ENCODE results near the gene PAK5. TPM values are rescaled to one million over a fixed set of nuclear protein-coding genes. Genes with fewer than 3 reads are reported as not detected.

Gene PAK5
- total and polyA plus RNA-seq, 4 donors = 0.03 to 0.51 (median 0.16) TPM

DNA sequence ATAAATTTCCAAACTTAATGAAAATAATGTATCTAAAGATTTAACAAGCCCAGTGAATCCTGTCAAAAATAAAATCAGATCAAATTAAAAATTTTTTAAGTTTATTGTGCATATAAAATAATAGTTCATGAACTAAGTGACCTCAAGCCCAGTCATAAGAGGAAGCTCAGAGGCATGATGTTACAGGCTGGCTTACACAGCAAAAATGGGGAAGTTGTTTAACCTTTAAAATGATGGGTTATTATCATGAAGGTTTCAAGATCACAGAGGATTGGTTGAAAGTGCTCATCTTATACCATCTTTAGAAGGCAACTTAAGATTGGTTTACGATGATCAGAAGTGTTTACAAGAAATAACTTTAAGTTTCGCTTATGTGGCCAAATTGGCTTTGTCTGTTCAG lies 102.5 kb downstream of the PAK5 start:
- 89% methylated on average over 2 of the region's 2 CpGs for WGBS, 2 donors
- TF ChIP-seq, protein P1, sequence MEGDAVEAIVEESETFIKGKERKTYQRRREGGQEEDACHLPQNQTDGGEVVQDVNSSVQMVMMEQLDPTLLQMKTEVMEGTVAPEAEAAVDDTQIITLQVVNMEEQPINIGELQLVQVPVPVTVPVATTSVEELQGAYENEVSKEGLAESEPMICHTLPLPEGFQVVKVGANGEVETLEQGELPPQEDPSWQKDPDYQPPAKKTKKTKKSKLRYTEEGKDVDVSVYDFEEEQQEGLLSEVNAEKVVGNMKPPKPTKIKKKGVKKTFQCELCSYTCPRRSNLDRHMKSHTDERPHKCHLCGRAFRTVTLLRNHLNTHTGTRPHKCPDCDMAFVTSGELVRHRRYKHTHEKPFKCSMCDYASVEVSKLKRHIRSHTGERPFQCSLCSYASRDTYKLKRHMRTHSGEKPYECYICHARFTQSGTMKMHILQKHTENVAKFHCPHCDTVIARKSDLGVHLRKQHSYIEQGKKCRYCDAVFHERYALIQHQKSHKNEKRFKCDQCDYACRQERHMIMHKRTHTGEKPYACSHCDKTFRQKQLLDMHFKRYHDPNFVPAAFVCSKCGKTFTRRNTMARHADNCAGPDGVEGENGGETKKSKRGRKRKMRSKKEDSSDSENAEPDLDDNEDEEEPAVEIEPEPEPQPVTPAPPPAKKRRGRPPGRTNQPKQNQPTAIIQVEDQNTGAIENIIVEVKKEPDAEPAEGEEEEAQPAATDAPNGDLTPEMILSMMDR (IDR thresholded peaks at IDR 0.05; ENCODE audit: control extremely low read depth, extremely low read depth) = no peak
- H3K27me3 ChIP-seq (ENCODE audit: control insufficient read depth in 3 of 3, insufficient read depth in 3 of 3, low read length in 2 of 3) = no peaks in the 10 kb centered on the region
- peaks cover 0 to 4% (median 0%) of the 10 kb centered on the region in 5 donors for H3K4me1 ChIP-seq (ENCODE audit: control insufficient read depth in 5 of 5, insufficient read depth in 5 of 5, low read length in 5 of 5)
- DNase-seq = no peak
- peaks cover 0 to 3% (median 0%) of the 10 kb centered on the region in 4 donors for H3K9me3 ChIP-seq (ENCODE audit: control insufficient read depth in 4 of 4, insufficient read depth in 3 of 4, low read length in 3 of 4)
- H3K9ac ChIP-seq (ENCODE audit: insufficient read depth in 1 of 2, low read length in 2 of 2) = no peak overlapping the region
- H3K4me3 ChIP-seq = no peak overlapping the region
- H3K36me3 ChIP-seq (ENCODE audit: control insufficient read depth in 4 of 4, insufficient read depth in 4 of 4, low read length in 4 of 4) = no peaks in the 10 kb centered on the region
- H3K27ac ChIP-seq (ENCODE audit: low read depth in 1 of 2, low read length in 1 of 2) = no peak overlapping the region
- ATAC-seq (ENCODE audit: insufficient read depth, low FRiP score) = no peak

DNA sequence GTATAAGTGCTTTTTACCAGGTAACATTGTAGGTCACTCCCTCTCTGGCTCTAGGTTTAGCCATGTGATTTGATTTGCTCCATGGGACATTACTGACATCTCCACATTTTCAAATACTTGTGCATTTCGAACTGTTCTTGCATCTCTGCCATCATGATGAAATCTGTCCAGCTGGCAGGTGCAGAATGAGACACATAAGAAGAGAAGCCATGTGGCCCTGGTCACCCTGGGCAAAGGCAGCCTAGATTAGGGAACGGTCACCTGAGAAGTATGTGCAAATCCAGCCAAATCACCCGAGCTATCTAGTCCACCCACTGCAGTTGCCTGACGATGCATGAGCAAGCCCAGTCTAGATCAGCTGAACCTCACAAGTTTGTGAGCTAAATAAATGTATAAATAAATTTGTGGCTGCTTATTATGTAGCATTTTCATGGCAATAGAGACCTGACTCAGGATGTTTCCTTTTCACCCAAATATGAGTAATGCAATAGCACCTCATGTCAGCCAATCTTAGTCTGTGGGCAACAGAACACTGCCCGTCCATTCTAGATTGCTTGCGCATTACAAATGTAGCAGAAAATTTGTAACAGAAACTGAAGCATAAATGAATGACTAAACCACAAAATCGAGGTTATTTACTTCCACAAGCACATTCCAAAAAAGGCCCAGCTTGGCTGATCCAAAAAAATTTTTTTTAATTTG lies 115.2 kb downstream of the PAK5 start:
- no peaks in the 10 kb centered on the region for H3K27me3 ChIP-seq (ENCODE audit: control insufficient read depth in 3 of 3, insufficient read depth in 3 of 3, low read length in 2 of 3)
- H3K27ac ChIP-seq (ENCODE audit: low read depth in 1 of 2, low read length in 1 of 2) = no peak overlapping the region
- TF ChIP-seq, protein P1 (IDR thresholded peaks at IDR 0.05; ENCODE audit: control extremely low read depth, extremely low read depth) = no peak
- ATAC-seq (ENCODE audit: insufficient read depth, low FRiP score) (no peak), DNase-seq (no peak)
- H3K36me3 ChIP-seq (ENCODE audit: control insufficient read depth in 4 of 4, insufficient read depth in 4 of 4, low read length in 4 of 4) = no peaks in the 10 kb centered on the region
- no peak overlapping the region for H3K4me3 ChIP-seq
- H3K4me1 ChIP-seq (ENCODE audit: control insufficient read depth in 5 of 5, insufficient read depth in 5 of 5, low read length in 5 of 5) = no peaks in the 10 kb centered on the region
- 83 to 87% methylated on average over 7 of the region's 7 CpGs for WGBS, 2 donors
- H3K9ac ChIP-seq (ENCODE audit: insufficient read depth in 1 of 2, low read length in 2 of 2) = no peak overlapping the region
- no peaks in the 10 kb centered on the region for H3K9me3 ChIP-seq (ENCODE audit: control insufficient read depth in 4 of 4, insufficient read depth in 3 of 4, low read length in 3 of 4)

DNA sequence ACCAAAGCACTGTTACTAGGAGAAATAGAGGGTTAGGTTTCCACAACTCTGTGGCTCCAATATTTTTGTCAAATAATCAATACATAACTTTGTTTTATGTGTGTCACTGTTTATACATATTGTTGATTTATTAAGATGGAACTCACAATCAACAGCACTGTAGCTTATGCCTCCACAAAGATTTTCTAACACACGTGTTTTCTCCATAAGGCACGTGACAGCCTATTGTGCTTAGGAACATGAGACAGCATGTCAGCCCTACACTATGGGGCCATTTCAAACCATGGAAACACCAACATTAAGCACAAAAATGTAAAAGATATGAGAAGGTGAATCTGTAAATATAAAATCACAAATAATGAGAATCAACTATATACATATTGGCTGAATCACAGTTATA lies 127.0 kb downstream of the PAK5 start:
- no peaks in the 10 kb centered on the region for H3K4me1 ChIP-seq (ENCODE audit: control insufficient read depth in 5 of 5, insufficient read depth in 5 of 5, low read length in 5 of 5)
- H3K4me3 ChIP-seq = no peak overlapping the region
- H3K27me3 ChIP-seq (ENCODE audit: control insufficient read depth in 3 of 3, insufficient read depth in 3 of 3, low read length in 2 of 3) = no peaks in the 10 kb centered on the region
- H3K9me3 ChIP-seq (ENCODE audit: control insufficient read depth in 4 of 4, insufficient read depth in 3 of 4, low read length in 3 of 4) = no peaks in the 10 kb centered on the region
- H3K36me3 ChIP-seq (ENCODE audit: control insufficient read depth in 4 of 4, insufficient read depth in 4 of 4, low read length in 4 of 4) = no peaks in the 10 kb centered on the region
- H3K9ac ChIP-seq (ENCODE audit: insufficient read depth in 1 of 2, low read length in 2 of 2) = no peak overlapping the region
- 37 to 46% methylated on average over 2 of the region's 2 CpGs for WGBS, 2 donors
- DNase-seq (no peak), ATAC-seq (ENCODE audit: insufficient read depth, low FRiP score) (no peak)
- TF ChIP-seq, protein P1 (IDR thresholded peaks at IDR 0.05; ENCODE audit: control extremely low read depth, extremely low read depth) = no peak
- H3K27ac ChIP-seq (ENCODE audit: low read depth in 1 of 2, low read length in 1 of 2) = no peak overlapping the region

DNA sequence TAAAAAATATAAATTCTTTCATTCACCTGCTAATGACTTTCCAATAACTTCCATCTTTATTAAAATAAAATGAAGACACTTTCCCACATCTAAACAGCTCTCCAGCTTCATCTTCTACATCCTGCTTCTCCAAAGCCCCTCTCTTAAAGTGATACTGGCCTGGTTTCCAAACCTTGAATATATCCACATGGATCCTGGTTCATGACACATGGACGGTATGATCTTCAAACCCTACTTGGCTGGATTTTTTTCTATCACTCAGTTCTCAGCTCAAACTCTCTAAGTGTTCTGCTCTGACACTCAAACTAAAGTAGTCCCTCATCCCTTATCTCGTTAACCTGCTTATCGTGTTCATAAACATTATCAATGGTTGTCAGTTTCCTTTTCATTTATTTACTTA lies 128.2 kb downstream of the PAK5 start:
- Histone ChIP-seq H3K4me1 (ENCODE audit: control insufficient read depth in 5 of 5, insufficient read depth in 5 of 5, low read length in 5 of 5) (no peaks in the 10 kb centered on the region), H3K9ac (ENCODE audit: insufficient read depth in 1 of 2, low read length in 2 of 2) (no peak overlapping the region), H3K27ac (ENCODE audit: low read depth in 1 of 2, low read length in 1 of 2) (no peak overlapping the region), H3K36me3 (ENCODE audit: control insufficient read depth in 4 of 4, insufficient read depth in 4 of 4, low read length in 4 of 4) (no peaks in the 10 kb centered on the region), H3K4me3 (no peak overlapping the region), H3K27me3 (ENCODE audit: control insufficient read depth in 3 of 3, insufficient read depth in 3 of 3, low read length in 2 of 3) (no peaks in the 10 kb centered on the region), H3K9me3 (ENCODE audit: control insufficient read depth in 4 of 4, insufficient read depth in 3 of 4, low read length in 3 of 4) (no peaks in the 10 kb centered on the region)
- TF ChIP-seq, protein P1 (IDR thresholded peaks at IDR 0.05; ENCODE audit: control extremely low read depth, extremely low read depth) = no peak
- 30 to 62% methylated on average over 3 of the region's 3 CpGs for WGBS, 2 donors
- no peak for ATAC-seq (ENCODE audit: insufficient read depth, low FRiP score)
- no peak for DNase-seq
